Inflammatory macrophage treated with lipopolysaccharide for 4 hours (primary cell): ENCODE data around the gene RPS6KA2.

Source experiments
- DNase-seq: peaks from one replicate; pipeline ENCODE4 v3.0.0-alpha.2; 2020

Gene RPS6KA2

DNA sequence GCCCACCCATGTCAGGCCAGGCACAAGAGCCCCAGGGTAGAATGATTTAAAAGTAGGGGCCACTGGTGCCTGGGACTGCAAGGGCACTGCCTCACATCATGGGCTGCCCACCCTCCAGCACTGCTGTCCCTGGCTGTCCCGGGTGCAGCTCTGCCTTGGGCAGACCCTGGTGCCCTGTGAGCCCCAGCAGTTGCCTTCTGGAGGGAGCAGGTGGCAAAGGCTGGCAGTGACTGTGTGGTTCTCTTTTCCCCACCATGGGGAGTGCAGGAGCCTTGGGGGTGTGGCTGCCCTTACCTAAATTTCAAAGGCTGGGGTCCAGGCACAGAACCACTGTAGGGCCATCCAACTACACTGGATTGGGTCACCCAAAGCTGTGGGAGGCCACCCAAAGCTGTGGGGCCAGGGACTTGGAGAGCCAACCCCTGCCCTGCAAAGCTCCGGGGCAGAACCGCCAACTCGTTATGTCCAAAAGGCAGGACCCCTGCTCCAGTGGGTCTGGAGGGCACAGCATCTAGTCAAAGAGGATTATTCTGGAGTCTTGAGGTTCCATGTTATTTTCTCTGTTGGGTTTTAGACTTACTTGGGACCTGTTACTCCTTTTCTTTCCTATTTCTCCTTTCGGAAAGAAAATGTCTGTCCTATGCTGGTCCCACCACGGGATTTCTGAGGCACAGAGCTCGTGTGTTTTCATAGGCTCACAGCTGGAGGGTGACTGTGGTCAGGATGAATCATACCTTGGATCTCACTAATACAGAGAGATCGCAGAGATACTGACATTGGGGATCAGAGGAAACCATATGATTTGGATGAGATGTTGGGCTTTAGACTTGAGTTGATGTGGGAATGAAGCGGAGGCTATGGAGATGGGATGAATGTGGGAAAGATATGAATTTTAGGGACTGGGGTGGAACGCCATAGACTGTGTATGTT is 105.9 kb downstream of the RPS6KA2 start:
- DNase-seq: no peak

DNA sequence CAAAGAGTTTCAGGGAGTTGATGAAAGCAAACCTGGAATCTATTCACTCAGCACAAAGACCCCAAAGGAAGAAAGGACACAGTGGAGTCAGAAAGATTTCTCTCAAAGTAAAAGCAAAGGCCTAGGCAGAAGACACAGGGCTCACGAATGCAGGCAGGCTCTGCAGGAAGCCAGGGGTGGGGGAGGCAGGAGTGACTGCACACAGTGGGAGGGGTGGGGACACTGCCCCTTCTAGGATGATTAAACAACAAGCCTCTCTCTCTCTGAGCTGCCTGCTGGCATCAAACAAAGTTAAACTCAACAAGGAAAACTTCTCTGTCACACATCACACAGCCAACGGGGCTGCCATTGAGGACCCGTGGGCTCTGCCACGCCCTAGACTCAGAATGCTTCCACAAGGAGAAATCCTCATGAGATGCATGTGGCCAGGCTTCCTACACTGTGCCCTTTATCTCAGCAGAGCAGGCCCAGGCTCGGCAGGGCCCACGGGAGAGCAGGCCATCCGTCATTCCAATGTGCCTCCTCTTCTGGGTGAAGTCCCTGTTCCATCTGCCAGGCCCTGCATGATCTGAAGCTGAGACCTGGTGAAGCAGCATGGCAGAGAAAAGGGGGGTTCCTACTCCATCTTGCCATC is 110.7 kb downstream of the RPS6KA2 start:
- no peak for DNase-seq

- DNase-seq: no peak
Observed at GRCh38 chr6:166515072-166515810, 111.8 kb downstream of the RPS6KA2 start.

DNA sequence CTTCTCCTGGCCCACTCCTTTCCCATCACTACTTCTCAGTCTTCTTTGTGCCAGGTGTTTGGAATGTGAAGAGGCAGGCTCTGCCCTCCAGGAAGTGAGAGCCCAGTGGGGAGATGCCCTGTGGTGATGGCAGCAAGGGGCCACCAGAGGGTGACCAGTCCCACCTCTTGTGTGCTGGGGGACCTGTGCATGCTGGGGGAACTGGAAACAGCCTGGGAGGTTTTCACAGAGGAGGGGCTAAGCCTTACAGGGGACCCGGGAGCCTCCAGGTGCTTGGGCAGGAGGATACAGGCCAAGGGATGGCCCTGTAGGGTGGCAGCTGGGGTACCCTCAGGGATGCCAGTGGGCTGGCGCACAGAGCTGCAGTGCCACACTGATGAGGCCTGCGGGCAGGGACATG is 112.9 kb downstream of the RPS6KA2 start:
- no peak for DNase-seq

GRCh38 chr6:166512567-166512966 is 114.5 kb downstream of the RPS6KA2 start:
- DNase-seq: no peak

DNA sequence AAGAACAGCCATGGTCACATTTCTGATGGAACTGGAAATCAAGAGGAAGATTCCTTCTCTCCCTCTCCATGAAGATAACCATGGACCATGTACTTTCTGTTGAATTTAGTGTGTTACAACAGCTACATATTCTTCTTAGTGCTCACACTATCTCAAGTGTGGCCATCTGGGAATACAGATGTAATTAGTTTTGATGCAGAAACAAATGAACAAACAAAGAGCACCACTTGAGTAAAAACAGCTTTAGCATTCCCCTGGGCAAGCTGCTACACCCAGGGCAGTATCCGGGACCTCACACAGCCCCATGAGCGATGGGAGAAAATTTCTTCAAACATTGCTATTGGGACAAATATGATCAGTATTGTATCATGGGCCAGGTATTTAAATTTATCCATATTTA is 115.7 kb downstream of the RPS6KA2 start:
- no peak for DNase-seq

GRCh38 chr6:166509193-166509592 is 117.9 kb downstream of the RPS6KA2 start:
- no peak for DNase-seq

GRCh38 chr6:166508726-166509125 is 118.3 kb downstream of the RPS6KA2 start:
- DNase-seq: no peak

GRCh38 chr6:166507809-166508564 is 119.1 kb downstream of the RPS6KA2 start:
- DNase-seq: no peak

- no peak for DNase-seq
Observed at GRCh38 chr6:166507380-166507779, 119.7 kb downstream of the RPS6KA2 start.

DNA sequence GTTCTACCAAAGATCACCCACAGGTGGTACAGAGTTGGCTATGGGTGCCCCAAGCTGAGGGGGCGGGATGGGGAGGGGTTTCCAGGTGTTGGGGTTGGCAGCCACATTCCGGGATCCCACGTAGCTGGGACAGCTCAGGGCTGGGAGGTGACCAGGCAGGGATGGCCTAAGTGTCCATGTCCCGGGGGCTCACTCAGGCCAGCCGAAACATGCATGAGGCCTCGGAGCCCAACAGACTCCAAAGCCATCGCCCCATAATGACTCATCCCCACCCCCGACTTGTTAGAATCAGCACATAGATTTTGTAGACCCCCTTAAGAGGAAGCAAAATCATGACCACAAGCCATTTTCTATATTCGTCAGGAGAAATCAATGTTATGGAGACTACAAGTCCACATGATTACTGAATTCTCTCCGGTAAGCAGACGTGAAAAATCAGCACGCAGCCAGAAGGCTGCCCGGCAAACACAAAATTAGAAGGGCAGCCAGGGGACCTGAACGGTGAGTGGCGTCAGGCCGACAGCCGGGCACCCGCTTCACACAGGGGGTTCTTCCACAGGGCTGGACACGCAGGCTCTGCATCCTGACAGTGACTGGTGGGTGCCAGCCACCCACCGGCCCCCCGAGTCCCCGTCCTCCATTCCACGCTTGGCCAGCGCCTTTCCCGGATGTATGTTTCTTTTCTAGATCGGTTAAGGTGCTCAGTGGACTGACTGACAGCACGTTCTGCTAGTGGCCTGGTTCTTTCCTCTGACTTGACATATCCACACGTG is 121.7 kb downstream of the RPS6KA2 start:
- DNase-seq: no peak

DNA sequence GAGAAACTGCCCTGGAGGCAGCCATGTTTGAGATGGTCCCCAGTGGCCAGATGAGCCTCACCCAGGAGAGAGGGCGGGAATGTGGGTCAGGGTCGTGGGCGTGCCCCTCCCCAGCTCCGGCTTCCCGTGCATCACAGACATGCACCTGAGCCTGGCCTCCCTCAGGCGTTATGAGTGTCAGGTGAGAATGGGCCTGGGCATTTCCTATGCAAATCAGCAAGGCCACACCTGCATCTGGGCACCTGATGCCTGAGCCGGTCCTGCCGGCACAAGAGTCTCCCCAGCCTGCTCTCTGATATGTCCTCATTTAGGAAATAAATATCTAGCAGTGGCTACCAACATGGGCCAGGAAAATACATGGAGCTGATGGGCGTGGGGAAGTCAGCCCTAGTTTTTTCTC is 123.0 kb downstream of the RPS6KA2 start:
- no peak for DNase-seq

DNA sequence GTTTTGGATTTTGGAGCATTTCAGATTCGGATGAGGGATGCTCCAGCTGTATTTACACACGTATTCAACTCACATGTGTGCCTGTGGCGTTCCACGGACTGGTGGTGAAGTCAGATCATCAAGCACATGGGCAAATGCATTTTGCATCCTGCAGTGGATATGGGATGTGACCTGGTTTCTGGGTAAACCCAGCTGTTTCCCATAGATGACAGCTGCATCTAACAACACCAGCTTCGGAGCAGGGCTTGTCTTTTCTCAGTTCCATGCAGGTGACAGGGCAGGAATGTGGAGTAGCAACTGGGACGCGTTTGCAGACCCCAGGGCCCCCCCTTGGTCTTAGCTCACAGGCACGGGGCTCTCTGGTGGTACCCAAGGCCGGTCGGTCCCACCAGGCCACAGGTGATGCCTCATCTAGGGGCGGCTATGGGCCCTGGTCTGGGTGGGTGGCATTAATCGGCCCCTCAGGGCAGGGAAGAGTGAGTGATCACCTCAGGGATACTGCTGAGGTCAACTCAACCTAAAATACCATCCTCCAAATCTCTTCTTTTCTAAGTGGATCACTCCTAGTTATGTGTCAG is 123.8 kb downstream of the RPS6KA2 start:
- no peak for DNase-seq

DNA sequence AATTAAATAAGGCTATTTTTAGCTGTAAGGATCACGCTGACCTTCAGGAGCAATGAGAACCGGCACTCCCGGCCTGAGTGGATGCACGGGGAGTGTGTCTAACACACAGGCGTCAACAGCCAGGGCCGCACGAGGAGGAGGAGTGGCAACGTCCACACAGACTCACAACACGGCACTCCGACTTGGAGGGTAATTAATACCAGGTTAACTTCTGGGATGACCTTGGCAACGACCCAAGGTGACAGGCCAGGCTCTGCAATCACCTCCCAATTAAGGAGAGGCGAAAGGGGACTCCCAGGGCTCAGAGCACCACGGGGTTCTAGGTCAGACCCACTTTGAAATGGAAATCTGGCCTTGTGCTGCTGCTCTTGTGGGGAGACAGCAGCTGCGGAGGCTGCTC is 124.6 kb downstream of the RPS6KA2 start:
- no peak for DNase-seq

GRCh38 chr6:166501246-166501645 is 125.8 kb downstream of the RPS6KA2 start:
- no peak for DNase-seq

DNA sequence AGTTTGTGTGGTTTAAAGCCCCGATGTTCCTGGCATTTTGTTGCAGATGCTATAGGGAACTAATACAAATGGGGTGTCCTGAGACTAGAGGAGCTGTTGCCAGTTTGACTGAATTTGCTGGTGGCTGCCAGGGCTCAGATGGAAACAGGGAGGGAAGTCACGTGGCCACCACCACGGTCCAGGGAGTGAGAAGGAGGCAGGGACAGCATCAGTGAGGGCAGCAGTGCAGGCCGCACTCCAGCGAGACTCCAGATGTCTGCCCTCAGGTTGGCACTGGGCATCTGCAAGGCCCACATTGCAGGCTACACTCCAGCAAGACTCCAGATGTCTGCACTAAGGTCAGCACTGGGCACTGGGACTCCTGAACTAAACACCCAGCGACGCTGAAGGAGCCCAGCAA is 126.8 kb downstream of the RPS6KA2 start:
- no peak for DNase-seq

- DNase-seq: no peak
Observed at GRCh38 chr6:166499350-166500163, 127.5 kb downstream of the RPS6KA2 start.

- DNase-seq: no peak
Observed at GRCh38 chr6:166498661-166499349, 128.2 kb downstream of the RPS6KA2 start.

GRCh38 chr6:166498228-166498627 is 128.8 kb downstream of the RPS6KA2 start:
- no peak for DNase-seq
